Endodermal cell (in vitro differentiated cells): ENCODE results near the gene TGM1. TPM values are rescaled to one million over a fixed set of nuclear protein-coding genes. Genes with fewer than 3 reads are reported as not detected.

Experiments
- DNase-seq: peaks from one replicate; pipeline ENCODE4 v3.0.0-alpha.2; 2017
- H3K27ac ChIP-seq: 2 replicates; pipeline ENCODE4 v1.5.1; 2013; ENCODE audit warnings: mild to moderate bottlenecking, low read depth, low read length, moderate library complexity
- H3K27me3 ChIP-seq: 2 replicates; pipeline ENCODE4 v1.6.1; 2013; ENCODE audit warnings: mild to moderate bottlenecking, low read length, moderate library complexity; ENCODE audit not compliant: insufficient read depth, control insufficient read depth, poor library complexity, severe bottlenecking
- H3K36me3 ChIP-seq: 2 replicates; pipeline ENCODE4 v1.7.0; 2013; ENCODE audit warnings: mild to moderate bottlenecking, low read length, moderate library complexity; ENCODE audit not compliant: control insufficient read depth, insufficient read depth
- H3K4me1 ChIP-seq: one replicate; pipeline ENCODE4 v1.7.0; 2013; ENCODE audit warnings: low read length; ENCODE audit not compliant: control insufficient read depth, insufficient read depth
- H3K4me3 ChIP-seq: 2 replicates; pipeline ENCODE4 v1.5.1; 2013; ENCODE audit warnings: mild to moderate bottlenecking, low read length, moderate library complexity
- H3K9ac ChIP-seq: 2 replicates; pipeline ENCODE4 v1.6.1; 2013; ENCODE audit warnings: mild to moderate bottlenecking, low read length, moderate library complexity; ENCODE audit not compliant: poor library complexity, severe bottlenecking; ENCODE audit errors: extremely low read depth
- H3K9me3 ChIP-seq: 2 replicates; pipeline ENCODE4 v1.6.1; 2013; ENCODE audit warnings: mild to moderate bottlenecking, low read length, moderate library complexity; ENCODE audit not compliant: control insufficient read depth
- H3K27ac Mint-ChIP-seq: 2 replicates; pipeline ENCODE4 v1.8.0; 2020; ENCODE audit warnings: mixed read lengths
- H3K27me3 Mint-ChIP-seq: 2 replicates; pipeline ENCODE4 v1.8.0; 2021; ENCODE audit warnings: mild to moderate bottlenecking, mixed read lengths; ENCODE audit not compliant: insufficient read depth
- H3K36me3 Mint-ChIP-seq: 2 replicates; pipeline ENCODE4 v1.8.0; 2020; ENCODE audit warnings: low read depth, mixed read lengths
- H3K4me1 Mint-ChIP-seq: 2 replicates; pipeline ENCODE4 v1.8.0; 2020; ENCODE audit warnings: mixed read lengths
- H3K4me3 Mint-ChIP-seq: 2 replicates; pipeline ENCODE4 v1.8.0; 2020; ENCODE audit warnings: mild to moderate bottlenecking, moderate library complexity, mixed read lengths
- H3K9me3 Mint-ChIP-seq: 2 replicates; pipeline ENCODE4 v1.8.0; 2020; ENCODE audit warnings: mild to moderate bottlenecking, mixed read lengths
- CTCF ChIP-seq: fragments of 200-600 bp; sonication (generic); conservative IDR thresholded peaks from 2 replicates; pipeline ENCODE4 v1.5.0; 2021; ENCODE audit warnings: antibody characterized with exemption, mild to moderate bottlenecking
- WGBS, 2 experiments: methylation state at CpG; one replicate each; pipeline versions ENCODE4 v1.1.5 to v1.1.7; 2013; ENCODE audit warnings: missing lambda C conversion rate in 2 of 2, mixed read lengths in 1 of 2; ENCODE audit not compliant: insufficient coverage in 1 of 2, insufficient read length in 1 of 2; 5-methylcytosine and 5-hydroxymethylcytosine counted together
- total RNA-seq, 2 donors: library from RNA; stranded (reverse); fragmentation: NEBNext Ultra II Directional in 1 of 2; extraction: Animal tissue kit (Norgen Biotek cat#: 25700) in 1 of 2; gene quantifications; 2 replicates in 1 of 2; 3 replicates in 1 of 2; pipeline ENCODE4 v1.2.1, GENCODE V29; 2021

TGM1 gene
- total RNA-seq, 2 donors from 2014 or later: 1.6 to 3.4 TPM

- H3K36me3 Mint-ChIP-seq: peaks cover 53% of the 10 kb centered on the region
- no peaks in the 10 kb centered on the region for H3K9me3 Mint-ChIP-seq
- no peak overlapping the region for H3K9ac ChIP-seq
- peaks cover 59% of the 10 kb centered on the region for H3K36me3 ChIP-seq
- H3K4me1 ChIP-seq: peaks cover 7% of the 10 kb centered on the region
- WGBS, 2 experiments: 86 to 100% methylated on average over 2 to 5 of the region's 5 CpGs
- H3K27ac Mint-ChIP-seq: no peak overlapping the region
- no peaks in the 10 kb centered on the region for H3K9me3 ChIP-seq
- no peak for TF ChIP-seq CTCF
- H3K4me1 Mint-ChIP-seq: peaks cover 7% of the 10 kb centered on the region
- no peaks in the 10 kb centered on the region for H3K27me3 Mint-ChIP-seq
- no peak overlapping the region for H3K4me3 Mint-ChIP-seq
- H3K27ac ChIP-seq: no peak overlapping the region
- no peak overlapping the region for H3K4me3 ChIP-seq
- H3K27me3 ChIP-seq: no peaks in the 10 kb centered on the region
- DNase-seq: peak; percentile 18
Observed at GRCh38 chr14:24238123-24238522, 24.9 kb downstream of the TGM1 start.

GRCh38 chr14:24237463-24237955 lies 25.5 kb downstream of the TGM1 start:
- DNase-seq: peak; percentile 13
- Histone ChIP-seq H3K9ac (no peak overlapping the region), H3K9me3 (no peaks in the 10 kb centered on the region), H3K4me3 (no peak overlapping the region), H3K36me3 (peaks cover 59% of the 10 kb centered on the region), H3K27ac (no peak overlapping the region), H3K4me1 (peaks cover 8% of the 10 kb centered on the region), H3K27me3 (no peaks in the 10 kb centered on the region)
- H3K9me3 Mint-ChIP-seq: no peaks in the 10 kb centered on the region
- no peak for TF ChIP-seq CTCF
- WGBS, 2 experiments: 97 to 100% methylated on average over 2 of the region's 2 CpGs
- peaks cover 53% of the 10 kb centered on the region for H3K36me3 Mint-ChIP-seq
- no peak overlapping the region for H3K27ac Mint-ChIP-seq
- H3K27me3 Mint-ChIP-seq: no peaks in the 10 kb centered on the region
- peaks cover 11% of the 10 kb centered on the region for H3K4me1 Mint-ChIP-seq
- no peak overlapping the region for H3K4me3 Mint-ChIP-seq

- Histone ChIP-seq H3K4me3 (no peak overlapping the region), H3K27ac (no peak overlapping the region), H3K9me3 (no peaks in the 10 kb centered on the region), H3K36me3 (peaks cover 59% of the 10 kb centered on the region), H3K9ac (no peak overlapping the region), H3K27me3 (no peaks in the 10 kb centered on the region), H3K4me1 (peaks cover 8% of the 10 kb centered on the region)
- H3K9me3 Mint-ChIP-seq: no peaks in the 10 kb centered on the region
- 92 to 97% methylated on average over 5 to 6 of the region's 6 CpGs for WGBS, 2 experiments
- H3K27ac Mint-ChIP-seq: no peak overlapping the region
- no peak overlapping the region for H3K4me3 Mint-ChIP-seq
- TF ChIP-seq CTCF: no peak
- H3K36me3 Mint-ChIP-seq: peaks cover 53% of the 10 kb centered on the region
- H3K27me3 Mint-ChIP-seq: no peaks in the 10 kb centered on the region
- peak; percentile 19 for DNase-seq
- H3K4me1 Mint-ChIP-seq: peaks cover 11% of the 10 kb centered on the region
Observed at GRCh38 chr14:24236689-24237462, 26.1 kb downstream of the TGM1 start.
